COLO668 (cell line): Measurements from ENCODE around the gene CD248.
"Not testable (repeated sequence)": the region's sequence is repeated elsewhere in the genome, so short reads cannot be mapped to it uniquely, and the experiment has no call there.

ENCODE experiments used
- DNase-seq: peaks from one replicate; lab custom pipeline; 2025; ENCODE audit not compliant: unreplicated experiment; lab: John Stamatoyannopoulos, UW

CD248 gene

DNA sequence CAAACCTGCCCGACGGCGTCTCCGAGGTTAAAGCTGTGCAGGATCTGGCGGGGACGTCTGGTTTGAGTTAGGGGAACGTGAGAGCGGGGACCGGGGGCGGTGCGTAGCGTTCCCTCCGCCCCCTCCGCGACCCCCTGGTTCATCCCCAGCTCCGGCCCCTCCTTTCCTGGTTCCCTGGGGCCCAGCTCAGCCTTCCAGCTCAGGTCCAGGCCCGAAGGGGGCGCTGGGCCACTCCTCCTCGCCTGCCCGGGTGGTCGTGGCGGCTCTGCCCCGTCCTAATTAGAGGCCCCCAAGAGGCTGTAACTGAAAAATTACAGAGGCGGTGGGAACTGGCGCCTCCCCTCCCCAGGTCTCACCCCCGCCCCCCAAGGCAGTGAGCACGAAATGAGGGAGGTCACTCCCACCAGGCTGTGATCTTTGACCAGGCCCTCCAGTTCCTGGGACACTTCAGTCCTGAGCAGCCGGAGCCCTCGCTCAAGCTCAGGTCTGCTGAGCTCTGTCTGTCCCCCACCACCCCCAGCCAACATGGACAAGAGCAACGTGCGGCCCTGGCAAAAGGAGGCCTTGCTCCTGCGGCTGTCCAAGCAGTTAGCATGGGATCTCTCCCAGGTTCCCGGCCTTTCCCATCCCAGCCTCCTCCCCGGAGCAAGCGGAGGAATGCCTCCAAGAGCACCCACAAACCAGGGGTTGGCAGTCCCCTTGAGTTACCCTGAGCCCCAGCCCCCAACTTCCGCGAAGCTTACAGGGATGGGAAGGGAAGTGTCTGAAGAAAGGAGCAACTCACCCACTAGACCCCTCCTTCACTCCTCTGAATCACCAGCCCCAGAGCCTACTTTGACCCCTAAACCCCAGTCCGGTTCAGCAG is 3.3 kb downstream of the CD248 start:
- DNase-seq = no peak

DNA sequence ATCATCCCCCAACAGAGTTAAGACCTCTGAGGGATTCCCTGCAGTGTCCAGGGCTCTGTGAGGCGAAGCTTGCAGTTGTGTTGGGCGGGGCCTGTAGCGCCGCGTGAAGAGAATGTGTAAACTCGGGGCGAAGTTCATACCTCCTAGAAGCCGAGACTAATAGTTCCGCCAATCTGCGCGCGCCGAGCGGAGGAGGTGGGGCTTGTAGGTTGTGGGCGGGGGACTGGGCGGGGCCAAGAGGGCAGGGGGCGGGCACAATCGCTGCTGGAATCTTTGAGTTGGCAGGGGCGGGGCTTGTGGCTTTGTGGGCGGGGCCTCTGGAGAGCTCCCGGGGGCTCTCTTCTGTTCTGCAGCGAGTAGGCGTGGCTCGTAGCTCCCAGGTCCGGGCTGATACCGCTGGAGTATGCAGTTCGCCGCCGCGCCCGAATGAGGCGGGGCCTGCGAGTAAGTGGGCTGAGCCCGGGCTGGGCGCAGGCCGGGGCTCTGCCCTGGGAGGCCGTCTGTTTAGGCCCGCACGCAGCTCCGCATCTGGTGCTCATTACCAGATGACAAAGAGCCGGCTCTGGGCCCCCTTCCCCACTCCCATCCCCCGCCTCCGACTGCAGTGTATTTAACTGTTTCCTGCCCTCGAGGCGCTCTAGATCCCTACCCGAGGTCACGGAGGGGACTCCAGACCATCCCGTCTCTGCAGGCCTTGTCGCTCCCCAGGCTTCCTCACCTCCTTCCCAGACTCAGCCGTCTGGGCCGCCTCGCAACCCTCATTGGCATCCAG is 4.1 kb downstream of the CD248 start:
- DNase-seq = peak; percentile 94

DNA sequence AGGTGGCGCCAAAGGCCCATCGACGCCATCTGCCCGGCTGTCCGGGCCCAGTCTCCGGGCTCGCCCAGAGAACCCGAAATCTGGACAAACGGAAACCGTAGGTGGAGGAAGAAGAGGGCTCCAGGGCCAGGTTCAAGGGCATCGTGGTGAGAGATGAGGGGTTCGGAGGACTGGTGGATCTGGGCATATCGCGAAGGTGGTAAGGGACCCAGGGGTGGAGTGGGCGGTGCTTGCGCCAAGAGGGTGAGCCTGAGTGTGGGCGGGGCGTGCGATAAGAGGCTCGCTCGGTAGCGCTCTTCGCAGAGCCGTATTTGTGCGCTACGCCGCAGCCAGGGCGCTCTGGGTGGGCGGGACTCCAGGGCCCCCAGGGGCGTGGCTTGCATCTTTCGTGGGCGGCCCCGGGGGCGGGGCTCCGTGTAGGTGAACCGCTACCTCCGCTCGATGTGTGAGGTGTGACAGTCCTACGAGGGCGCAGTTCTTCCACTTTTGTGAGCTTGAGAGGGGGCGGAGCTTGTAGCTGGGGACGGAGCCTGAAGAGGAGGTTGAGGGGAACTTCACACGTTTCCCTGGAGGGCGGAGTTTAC is 4.8 kb downstream of the CD248 start:
- DNase-seq = peak; percentile 93

DNA sequence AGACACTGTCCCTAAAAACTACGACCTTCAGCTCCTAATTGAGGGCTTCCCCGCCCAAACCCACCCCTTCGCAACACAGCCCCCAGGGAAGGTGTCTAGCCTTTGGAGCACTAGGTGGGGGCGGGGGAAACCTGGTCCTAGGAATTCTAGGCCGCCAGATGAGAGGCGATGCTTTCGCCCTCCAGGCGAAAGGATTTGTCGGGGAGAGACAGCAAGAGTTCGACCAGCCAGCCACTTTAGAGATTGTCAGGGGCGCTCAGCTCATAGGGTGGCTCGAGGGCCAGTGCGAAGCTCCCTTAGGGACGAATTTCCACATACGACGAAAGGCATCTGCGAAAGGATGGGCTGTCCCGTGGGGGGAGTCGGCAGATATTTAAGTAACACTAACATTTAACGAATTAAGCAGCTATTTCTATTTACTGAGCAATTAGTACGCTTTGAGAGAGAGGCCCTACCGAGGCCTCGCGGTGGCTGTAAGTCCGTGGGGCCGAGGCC is 5.3 kb downstream of the CD248 start:
- no peak for DNase-seq

DNA sequence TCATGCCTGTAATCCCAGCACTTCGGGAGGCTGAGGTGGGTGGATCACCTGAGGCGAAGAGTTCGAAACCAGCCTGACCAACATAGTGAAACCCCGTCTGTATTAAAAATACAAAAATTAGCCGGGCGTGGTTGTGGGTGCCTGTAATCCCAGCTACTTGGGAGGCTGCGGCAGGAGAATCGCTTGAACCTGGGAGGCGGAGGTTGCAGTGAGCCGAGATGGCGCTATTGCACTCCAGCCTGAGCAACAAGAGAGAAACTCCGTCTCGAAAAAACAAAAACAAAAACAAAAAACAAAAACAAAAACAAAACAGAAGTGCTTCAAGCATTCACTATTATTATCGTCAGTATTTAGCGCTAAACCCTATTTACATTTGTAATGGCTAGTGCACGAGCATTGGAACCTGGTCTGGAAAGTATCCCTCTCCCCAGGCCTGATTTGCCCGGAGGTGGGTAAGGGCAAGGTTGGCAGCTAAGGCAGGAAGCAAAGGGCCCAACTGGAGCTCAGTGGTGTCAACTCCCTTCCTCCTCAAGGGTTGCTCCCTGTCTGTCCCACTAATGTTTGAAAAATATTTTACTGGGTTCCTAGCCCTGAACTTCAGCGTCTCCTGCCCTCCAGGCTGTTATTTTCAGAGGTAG is 5.9 kb downstream of the CD248 start:
- not testable (repeated sequence) for DNase-seq

DNA sequence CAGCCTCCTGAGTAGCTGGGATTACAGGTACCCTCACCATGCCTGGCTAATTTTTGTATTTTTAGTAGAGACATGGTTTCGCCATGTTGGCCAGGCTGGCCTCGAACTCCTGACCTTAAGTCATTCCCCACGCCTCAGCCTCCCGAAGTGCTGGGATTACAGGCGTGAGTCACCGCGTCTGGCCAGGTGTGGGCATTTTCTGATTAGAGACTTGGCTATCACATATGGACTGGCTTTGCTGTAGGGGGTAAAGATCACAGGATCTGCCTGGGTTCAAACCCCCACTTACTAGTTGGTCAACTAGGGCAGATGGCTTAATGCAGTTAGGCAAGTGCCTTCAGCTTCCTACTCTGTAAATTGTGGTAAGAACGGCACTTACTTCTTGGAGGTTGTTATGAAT is 6.5 kb downstream of the CD248 start:
- no peak for DNase-seq

DNA sequence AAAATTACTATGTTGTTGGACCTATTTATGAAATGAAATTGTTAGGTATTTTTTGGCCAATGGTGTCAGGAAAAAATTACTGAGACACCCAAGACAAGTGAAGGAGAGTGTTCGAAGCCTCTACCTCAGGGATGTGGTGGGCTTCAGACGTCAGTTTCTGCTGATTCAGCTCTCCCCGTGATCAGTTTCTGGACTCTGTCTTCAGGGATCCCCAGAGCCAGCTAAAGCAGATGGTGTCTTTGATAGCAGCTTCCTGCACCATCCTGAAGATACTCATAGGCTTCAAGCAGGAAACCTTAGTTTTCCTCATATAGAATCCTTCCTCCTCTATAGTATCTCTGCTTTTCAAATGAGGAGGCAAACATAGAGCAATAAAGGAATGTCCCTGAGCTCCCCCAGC is 7.4 kb downstream of the CD248 start:
- no peak for DNase-seq

DNA sequence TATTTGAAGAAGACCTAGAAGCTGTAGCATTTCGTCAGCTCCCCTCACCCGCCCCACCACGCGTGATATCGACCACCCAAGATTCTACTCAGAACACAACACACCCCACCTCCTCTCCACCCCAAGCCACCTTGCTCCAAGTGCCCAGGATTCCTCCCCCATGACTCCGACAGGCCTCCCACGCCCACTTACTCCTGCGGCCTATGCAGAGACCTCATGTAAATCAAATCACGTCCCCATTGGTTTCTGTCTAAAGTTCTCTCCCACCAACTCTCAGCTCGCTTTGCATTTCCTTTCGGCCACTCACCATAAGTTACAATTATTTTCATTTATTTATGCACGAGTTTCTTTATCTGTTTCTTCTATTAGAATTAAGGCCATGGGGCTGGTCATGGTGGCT is 14.2 kb downstream of the CD248 start:
- no peak for DNase-seq

DNA sequence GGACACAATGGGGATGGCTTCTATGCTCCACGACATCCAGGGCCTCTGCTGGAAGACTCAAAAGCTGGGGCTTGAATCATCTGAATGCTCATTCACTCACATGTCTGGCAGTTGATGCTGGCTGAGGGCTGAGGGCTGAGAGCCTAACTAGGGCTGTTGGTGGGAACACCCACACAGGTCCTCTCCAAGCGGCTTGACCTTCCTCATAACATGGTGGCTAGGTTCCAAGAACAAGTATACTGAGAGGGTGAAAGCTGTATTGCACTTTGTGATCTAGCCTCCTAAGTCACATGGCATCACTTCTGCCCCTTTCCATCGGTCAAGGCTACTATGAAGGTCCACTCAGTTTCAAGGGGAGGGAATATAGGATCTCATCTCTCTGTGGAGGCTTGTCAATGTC is 17.7 kb downstream of the CD248 start:
- DNase-seq = no peak

DNA sequence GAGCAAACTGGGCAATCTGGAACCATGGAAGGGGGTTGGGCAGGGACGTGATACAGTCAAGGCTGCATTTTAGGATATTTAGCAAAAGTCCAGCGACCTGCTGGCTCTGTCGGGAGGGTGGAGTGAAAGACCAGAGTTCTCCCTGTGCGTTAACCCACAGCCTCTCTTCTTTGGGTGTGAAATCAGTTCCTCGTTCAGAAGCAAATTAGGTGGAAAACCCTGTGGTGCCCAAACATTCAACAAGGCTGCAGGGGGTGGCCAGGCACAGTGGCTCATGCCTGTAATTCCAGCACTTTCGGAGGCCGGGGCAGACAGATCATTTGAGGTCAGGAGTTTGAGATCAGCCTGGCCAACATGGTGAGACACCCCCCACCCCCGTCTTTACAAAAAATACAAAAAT is 19.2 kb downstream of the CD248 start:
- no peak for DNase-seq

DNA sequence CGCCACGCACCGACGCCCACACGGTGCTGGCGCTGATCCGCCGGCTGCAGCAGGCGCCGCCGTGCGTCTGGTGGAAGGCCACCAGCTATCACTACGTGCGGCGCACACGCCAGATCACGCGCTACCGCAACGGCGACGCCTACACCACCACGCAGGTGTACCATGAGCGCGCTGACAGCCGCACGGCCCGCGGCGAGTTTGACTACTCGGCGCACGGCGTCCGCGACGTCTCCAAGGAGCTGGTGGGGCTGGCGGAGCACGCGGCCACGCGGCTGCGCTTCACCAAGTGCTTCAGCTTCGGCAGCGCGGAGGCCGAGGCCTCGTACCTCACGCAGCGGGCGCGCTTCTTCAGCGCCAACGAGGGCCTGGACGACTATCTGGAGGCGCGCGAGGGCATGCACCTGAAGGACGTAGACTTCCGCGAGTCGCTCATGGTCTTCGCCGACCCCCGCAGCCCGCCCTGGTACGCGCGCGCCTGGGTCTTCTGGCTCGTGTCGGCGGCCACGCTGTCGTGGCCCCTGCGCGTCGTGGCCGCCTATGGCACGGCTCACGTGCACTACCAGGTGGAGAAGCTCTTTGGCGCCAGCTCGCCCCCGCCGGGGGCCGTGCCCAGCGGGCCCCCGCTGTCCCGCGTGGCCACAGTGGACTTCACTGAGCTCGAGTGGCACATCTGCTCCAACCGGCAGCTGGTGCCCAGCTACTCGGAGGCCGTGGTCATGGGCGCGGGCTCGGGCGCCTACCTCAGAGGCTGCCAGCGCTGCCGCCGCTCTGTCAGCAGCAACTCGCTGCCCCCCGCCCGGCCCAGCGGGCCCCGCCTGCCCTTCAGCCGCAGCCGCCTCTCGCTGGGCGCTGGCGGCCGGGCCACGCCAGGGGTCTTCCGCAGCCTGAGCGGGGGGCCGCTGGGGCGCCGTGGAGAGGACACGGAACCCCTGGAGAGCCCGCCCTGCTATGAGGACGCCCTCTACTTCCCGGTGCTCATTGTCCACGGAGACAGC is 21.9 kb downstream of the CD248 start:
- no peak for DNase-seq

DNA sequence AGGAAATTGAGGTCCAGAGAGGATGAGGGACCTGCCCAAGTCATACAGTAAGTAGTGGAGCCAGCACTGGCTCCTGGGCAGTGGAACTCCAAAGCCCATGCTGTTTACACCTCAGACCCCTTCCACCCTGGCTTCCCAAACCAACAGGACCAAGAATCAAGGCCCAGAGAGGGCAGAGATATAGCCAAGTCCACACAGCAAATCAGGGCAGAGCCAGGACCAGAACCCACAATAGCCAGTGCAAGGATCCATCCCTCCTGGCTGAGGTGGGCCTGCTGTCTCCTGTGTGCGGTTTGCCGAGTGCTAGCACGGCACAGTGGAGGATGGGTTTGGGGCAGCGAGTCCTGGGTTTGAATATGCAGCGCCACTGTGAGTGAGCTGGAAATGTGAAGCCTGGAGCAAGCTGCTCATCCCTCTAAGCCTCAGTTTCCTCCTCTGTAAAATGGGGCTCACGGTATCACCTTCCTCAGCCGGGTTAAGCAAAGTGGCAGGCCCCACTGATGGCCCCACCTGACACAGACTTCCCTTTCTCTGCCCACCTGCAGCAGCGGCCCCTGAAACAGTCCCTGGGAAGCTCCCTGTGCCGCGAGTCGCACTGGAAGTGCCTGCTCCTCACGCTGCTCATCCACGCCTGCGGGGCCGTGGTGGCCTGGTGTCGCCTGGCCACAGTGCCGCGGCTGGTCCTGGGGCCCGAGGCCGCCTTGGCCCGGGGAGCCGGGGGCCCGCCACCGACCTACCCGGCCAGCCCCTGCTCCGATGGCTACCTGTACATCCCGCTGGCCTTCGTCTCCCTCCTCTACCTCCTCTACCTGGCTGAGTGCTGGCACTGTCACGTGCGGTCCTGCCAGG is 22.8 kb downstream of the CD248 start:
- DNase-seq = no peak

DNA sequence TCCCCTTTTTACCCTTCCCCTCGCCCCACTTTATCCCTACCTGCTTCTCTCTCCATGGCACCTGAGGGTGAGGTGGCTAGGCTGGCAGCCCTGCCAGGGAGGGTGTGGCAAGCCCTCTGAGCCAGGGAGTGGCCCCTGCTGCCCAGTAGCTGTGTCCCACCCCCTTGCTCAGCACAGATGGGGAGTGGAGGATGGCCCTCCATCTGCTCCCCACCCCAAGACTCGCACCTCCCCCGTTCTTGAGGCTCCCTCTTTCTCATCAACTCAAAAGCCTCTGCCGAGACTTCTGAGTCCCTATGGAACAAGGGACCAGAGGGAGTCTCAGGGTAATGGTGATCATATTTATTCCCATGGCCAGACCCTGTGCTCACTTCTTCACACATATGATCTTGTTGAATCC is 23.5 kb downstream of the CD248 start:
- DNase-seq = no peak

DNA sequence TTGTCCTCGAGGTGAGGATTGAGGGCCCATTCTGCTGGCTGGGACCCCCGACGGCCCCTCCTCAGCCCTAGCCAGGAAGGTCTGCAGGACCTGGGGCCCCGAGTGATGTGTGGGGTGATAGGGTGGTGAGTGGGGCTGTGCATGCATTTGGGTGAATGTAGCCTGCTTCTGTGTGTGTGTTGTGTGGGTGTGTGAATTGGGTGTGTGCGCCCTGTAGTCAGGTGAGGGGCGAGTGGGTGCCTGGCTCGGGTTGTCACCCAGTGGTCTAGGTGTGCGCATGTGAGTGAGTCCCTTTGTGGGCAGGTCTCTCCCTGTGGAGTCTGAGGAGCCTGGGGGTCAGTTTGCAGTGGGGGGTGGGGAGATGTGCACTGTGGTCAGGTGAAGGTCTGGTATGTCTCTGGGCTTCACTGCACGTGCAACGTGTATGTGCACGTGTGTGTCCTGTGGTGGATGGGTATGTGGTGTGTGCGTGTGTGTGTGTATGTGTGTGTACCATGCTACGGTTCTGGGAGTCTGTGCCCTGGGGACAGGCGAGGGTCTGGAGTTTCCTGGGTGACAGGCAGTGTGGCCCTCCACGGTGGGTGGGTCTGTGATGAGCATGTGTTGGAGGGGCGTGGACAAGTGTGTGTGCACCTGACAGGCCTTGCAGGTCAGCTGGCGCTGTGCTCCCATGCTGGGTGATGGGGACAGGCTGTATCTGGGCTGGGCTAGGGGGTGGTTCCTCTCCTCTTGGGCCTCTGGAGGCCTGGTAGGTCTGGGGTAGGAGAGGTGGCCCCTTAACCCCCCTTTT is 24.1 kb downstream of the CD248 start:
- no peak for DNase-seq

DNA sequence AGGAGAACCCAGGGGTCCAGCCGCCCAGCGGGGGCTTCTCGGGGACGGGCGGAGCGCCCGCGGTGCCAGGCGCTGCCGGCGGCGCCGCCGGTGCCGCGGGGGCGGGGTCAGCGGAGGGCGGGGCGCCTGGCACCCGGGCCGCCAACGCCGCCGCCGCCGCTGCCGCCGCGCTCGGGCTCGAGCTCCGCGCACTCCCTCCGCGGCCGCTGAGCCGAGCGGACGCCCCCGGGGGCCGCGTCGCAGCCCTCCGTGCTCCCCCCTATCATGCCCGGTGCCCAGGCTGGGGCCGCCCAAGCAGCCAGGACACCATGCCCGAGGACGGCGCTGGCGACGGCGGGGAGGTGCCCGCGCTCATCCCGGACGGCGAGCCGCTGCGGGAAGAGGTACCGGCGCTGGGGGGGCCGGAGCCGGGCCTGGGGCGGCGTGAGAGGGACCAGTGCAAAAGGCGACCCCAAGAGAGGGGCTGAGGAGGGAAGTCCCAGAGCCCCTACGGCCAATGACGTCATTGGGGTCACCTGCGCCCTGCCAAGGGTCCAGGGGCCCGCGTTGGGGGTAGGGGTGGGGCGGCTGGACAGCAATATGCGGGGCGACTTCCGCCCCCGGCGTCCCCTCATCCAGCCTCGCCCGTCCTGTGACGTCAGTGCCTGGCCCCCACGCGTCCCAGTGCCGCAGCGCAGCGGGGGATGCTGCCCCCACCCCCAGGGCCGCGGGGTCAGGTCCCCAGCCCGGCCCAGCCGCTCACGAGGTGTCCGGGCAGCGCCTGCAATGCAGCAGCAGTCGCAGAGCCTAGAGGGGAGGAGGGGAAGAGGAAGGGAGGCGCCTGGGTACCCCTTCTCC is 24.9 kb downstream of the CD248 start, which contains the start of gene TMEM151A:
Gene TMEM151A, plus strand, starts transcription at position 189 of the 837 bp plus-strand sequence. Its CDS starts 120 bp downstream, at position 309.
- peak; percentile 62 for DNase-seq

DNA sequence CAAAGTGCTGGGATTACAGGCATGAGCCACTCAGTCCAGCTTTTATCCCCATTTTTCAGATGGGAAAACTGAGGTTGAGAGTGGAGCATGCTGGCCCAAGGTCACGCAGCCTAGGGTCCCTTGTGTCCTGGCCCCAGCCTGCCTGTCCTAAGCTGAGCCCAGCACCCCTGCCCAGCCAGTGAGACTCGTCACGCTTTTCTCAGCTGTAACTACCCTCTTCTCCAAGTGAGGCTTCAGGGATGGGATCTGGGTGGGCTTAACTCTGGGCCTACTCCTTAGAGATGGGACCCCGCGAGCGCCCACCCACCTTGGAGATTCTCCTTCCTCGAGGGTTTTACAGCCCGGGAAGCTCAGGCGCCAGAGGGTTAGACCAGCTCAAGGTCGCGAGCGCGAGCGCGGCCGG is 25.5 kb downstream of the CD248 start:
- DNase-seq = no peak

DNA sequence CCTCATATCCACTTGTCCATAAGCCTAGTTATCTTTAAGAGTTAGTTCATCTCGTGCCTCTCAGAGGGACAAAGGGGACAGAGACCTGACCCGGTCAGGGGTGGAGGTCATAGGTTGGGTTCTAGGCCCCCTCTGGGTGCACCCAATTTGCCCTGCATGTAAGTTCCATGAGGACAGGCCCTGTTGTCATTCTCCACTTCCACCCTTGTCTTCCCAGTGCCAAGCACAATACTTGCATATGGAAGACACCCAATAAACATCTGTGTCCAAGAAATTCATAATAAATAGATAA is 26.6 kb downstream of the CD248 start:
- no peak for DNase-seq
